Endothelial cell of umbilical vein (primary cell): Measurements from ENCODE around the gene UNC119B. TPM values are rescaled to one million over a fixed set of nuclear protein-coding genes. Genes with fewer than 3 reads are reported as not detected.

Experiments used
- BruUV-seq: library from RNA; stranded (reverse); fragments of 400-500 nt; replicated peaks from 2 replicates; lab custom pipeline; 2021; lab: Mats Ljungman, UMichigan
- CTCF ChIA-PET: fragments of 300-600, 350-600 bp; sonication (Branson Sonifier 250); formaldehyde crosslinking; loops from one replicate; lab custom pipeline; 2021; ENCODE audit warnings: antibody characterized with exemption, inconsistent platforms; lab: Charles Lee
- POLR2A ChIA-PET: fragments of 300-600, 350-600 bp; sonication (Branson Sonifier 250); formaldehyde crosslinking; loops from one replicate; lab custom pipeline; 2021; ENCODE audit warnings: antibody characterized with exemption, inconsistent platforms; lab: Charles Lee
- DNase-seq: peaks from one replicate; pipeline ENCODE4 v3.0.0-alpha.2; 2011; ENCODE audit warnings: low read depth, low spot score
- FAIRE-seq: peaks from 2 replicates; lab custom pipeline; 2011; peaks lifted over from hg19 to GRCh38; lab: Jason Lieb, UNC
- H2AFZ ChIP-seq: 2 replicates; pipeline ENCODE4 v1.6.0; 2012; ENCODE audit warnings: low read depth, low read length, control low read depth, inconsistent platforms
- H3K27ac ChIP-seq: 2 replicates; pipeline ENCODE4 v1.5.1; 2011; ENCODE audit warnings: low read depth, mild to moderate bottlenecking, control low read depth, low read length, moderate library complexity; ENCODE audit not compliant: insufficient read depth
- H3K27me3 ChIP-seq, 2 experiments: 2 replicates each; pipeline versions ENCODE4 v1.6.0 to v1.6.1; 2011; ENCODE audit warnings: low read length in 2 of 2, mixed read lengths in 1 of 2; ENCODE audit not compliant: control insufficient read depth in 2 of 2, insufficient read depth in 2 of 2
- H3K36me3 ChIP-seq, 2 experiments: 2 replicates in 1 of 2; 3 replicates in 1 of 2; pipeline ENCODE4 v1.5.1; 2011; ENCODE audit warnings: low read length in 2 of 2, mild to moderate bottlenecking in 1 of 2, moderate library complexity in 1 of 2; ENCODE audit not compliant: control insufficient read depth in 2 of 2, insufficient read depth in 2 of 2; ENCODE audit errors: extremely low read depth in 1 of 2
- H3K4me1 ChIP-seq: 3 replicates; pipeline ENCODE4 v1.5.1; 2011; ENCODE audit warnings: mild to moderate bottlenecking, low read length; ENCODE audit not compliant: control insufficient read depth, insufficient read depth; ENCODE audit errors: extremely low read depth
- H3K4me2 ChIP-seq: 2 replicates; pipeline ENCODE4 v1.6.1; 2011; ENCODE audit warnings: low read length, control low read depth, mixed read lengths; ENCODE audit not compliant: insufficient read depth
- H3K4me3 ChIP-seq, 3 experiments: fragments of 200-600 bp in 1 of 3; sonication (generic), shearing (Covaris generic) in 1 of 3; replicated peaks in 1 of 3; 2 replicates each; pipeline ENCODE4 v1.5.1; 2011 to 2016; ENCODE audit warnings: control low read depth in 3 of 3, low read length in 3 of 3, mild to moderate bottlenecking in 2 of 3, inconsistent platforms in 1 of 3, low read depth in 1 of 3, moderate library complexity in 1 of 3; ENCODE audit not compliant: insufficient read depth in 1 of 3
- H3K79me2 ChIP-seq: 2 replicates; pipeline ENCODE4 v1.6.0; 2012; ENCODE audit warnings: low read length, inconsistent platforms; ENCODE audit not compliant: control insufficient read depth, insufficient read depth
- H3K9ac ChIP-seq: replicated peaks from 2 replicates; pipeline ENCODE3; 2011; ENCODE audit warnings: low read length, control low read depth; ENCODE audit not compliant: insufficient read depth; ENCODE audit errors: extremely low read depth
- H3K9me1 ChIP-seq: replicated peaks from 3 replicates; pipeline ENCODE4 v1.6.0; 2011; ENCODE audit warnings: mild to moderate bottlenecking, low read length; ENCODE audit not compliant: control insufficient read depth, insufficient read depth; ENCODE audit errors: extremely low read depth
- H3K9me3 ChIP-seq: replicated peaks from 2 replicates; pipeline ENCODE4 v1.5.1; 2012; ENCODE audit warnings: low read length, inconsistent platforms; ENCODE audit not compliant: control insufficient read depth, insufficient read depth
- H4K20me1 ChIP-seq: replicated peaks from 2 replicates; pipeline ENCODE3; 2011; ENCODE audit warnings: mild to moderate bottlenecking, low read length; ENCODE audit not compliant: control insufficient read depth, insufficient read depth; ENCODE audit errors: extremely low read depth
- EZH2 ChIP-seq: IDR thresholded peaks from 2 replicates; pipeline ENCODE4 v1.6.1; 2012; ENCODE audit warnings: borderline replicate concordance, low read depth, mild to moderate bottlenecking, moderate library complexity, low read length, inconsistent platforms; ENCODE audit not compliant: severe bottlenecking
- FOS ChIP-seq: IDR thresholded peaks from 2 replicates; pipeline ENCODE4 v1.6.1; 2011; ENCODE audit warnings: mild to moderate bottlenecking, low read length, moderate library complexity, borderline replicate concordance; ENCODE audit not compliant: insufficient read depth
- GATA2 ChIP-seq: IDR thresholded peaks from 2 replicates; pipeline ENCODE4 v1.7.0; 2011; ENCODE audit warnings: low read depth, mild to moderate bottlenecking, moderate library complexity, mixed read lengths, low read length; ENCODE audit not compliant: insufficient read length, insufficient read depth
- JUN ChIP-seq: IDR thresholded peaks from 2 replicates; pipeline ENCODE4 v1.6.1; 2011; ENCODE audit warnings: borderline replicate concordance, low read depth; ENCODE audit not compliant: insufficient read length, insufficient read depth
- MYC ChIP-seq: IDR thresholded peaks from one replicate; pipeline ENCODE4 v1.6.1; 2011; ENCODE audit warnings: mild to moderate bottlenecking, low read depth, low read length
- POLR2A ChIP-seq: IDR thresholded peaks from 2 replicates; pipeline ENCODE4 v1.6.1; 2012; ENCODE audit warnings: low read depth, mild to moderate bottlenecking, control low read depth, low read length
- POLR2AphosphoS5 ChIP-seq: IDR thresholded peaks from 2 replicates; pipeline ENCODE4 v1.6.1; 2012; ENCODE audit warnings: low read depth, mild to moderate bottlenecking, control low read depth, low read length, moderate library complexity; ENCODE audit not compliant: insufficient read depth
- dilution Hi-C: fragments of 300-500 bp; cut with MboI; formaldehyde crosslinking; loops from one replicate; pipeline ENCODE4 v1.15.0; 2019; ENCODE audit warnings: low sequenced_read_pairs; ENCODE audit not compliant: extremely low pct_ligation_motif_present
- intact Hi-C: fragments of 100-400 bp; cut with micrococcal nuclease; formaldehyde crosslinking; loops from one replicate; pipeline ENCODE4 v1.10.0; 2022
- polyA plus RNA-seq, 4 experiments: library from polyadenylated mRNA; depleted of rRNA in 3 of 4; stranded (reverse) in 3 of 4; unstranded in 1 of 4; fragments of >200 nt; gene quantifications; 2 replicates each; pipeline versions ENCODE4 v1.2.1 to v1.2.3, GENCODE V29; 2011 to 2012; ENCODE audit warnings: missing spikeins in 1 of 4
- total RNA-seq: library from RNA; stranded (reverse); gene quantifications from 2 replicates; pipeline ENCODE4 v1.2.3, GENCODE V29; 2021
- TF ChIP-seq, protein P1 (sequence below), 2 donors: IDR thresholded peaks; 1 replicate in 1 of 2; 2 replicates in 1 of 2; pipeline ENCODE4 v1.5.1; 2011; ENCODE audit warnings: low read length in 2 of 2, mild to moderate bottlenecking in 2 of 2, moderate library complexity in 2 of 2, control low read depth in 1 of 2, inconsistent platforms in 1 of 2, low read depth in 1 of 2; ENCODE audit not compliant: insufficient read depth in 1 of 2; ENCODE audit errors: extremely low read depth in 1 of 2
- TF ChIP-seq, protein P2 (sequence below): IDR thresholded peaks from 2 replicates; pipeline ENCODE4 v1.6.1; 2011; ENCODE audit not compliant: insufficient read depth, insufficient read length

UNC119B gene
- total and polyA plus RNA-seq, 2 donors (not counting 3 experiments of a cell fraction or from before 2014, with no cell fraction given) = 23.1 to 33.7 TPM

DNA sequence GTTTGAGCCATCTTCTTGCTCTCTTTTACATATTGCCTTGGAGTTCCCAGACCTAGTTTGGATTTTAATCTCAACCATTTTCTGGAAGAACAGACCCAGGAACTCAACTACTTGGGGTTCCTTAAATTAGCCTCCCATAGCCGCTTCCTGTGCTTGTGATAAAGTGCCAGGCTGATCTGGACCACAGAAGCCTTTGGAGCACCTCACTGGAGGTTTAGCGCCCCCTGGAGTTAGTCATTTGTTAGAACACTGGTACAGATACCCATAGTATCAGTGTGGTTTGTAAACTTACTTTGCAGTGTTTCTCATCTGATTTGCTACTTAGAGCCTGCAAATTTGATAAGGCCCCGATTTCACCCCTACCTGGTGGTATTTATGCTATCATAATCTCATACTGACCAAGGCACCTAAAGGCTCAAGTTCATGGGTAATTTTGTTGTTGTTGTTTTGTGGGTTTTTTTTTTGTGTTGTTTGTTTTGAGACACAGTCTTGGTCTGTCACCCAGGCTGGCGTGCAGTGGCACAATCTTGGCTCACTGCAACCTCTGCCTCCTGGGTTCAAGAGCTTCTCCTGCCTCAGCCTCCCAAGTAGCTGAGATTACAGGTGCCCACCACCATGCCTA is 3.7 kb downstream of the UNC119B start:
- Histone ChIP-seq H3K4me2 (no peak overlapping the region), H3K27me3 (no peaks in the 10 kb centered on the region), H3K9me1 (no peaks in the 10 kb centered on the region), H3K4me3 (no peak overlapping the region), H2AFZ (no peak overlapping the region), H3K9ac (no peak overlapping the region), H3K9me3 (no peaks in the 10 kb centered on the region), H3K79me2 (peaks cover 18% of the 10 kb centered on the region), H3K36me3 (peaks cover 17 to 24% of the 10 kb centered on the region in 2 experiments), H3K4me1 (peaks cover 13% of the 10 kb centered on the region), H4K20me1 (no peaks in the 10 kb centered on the region), H3K27ac (no peak overlapping the region)
- POLR2A ChIA-PET = no interaction called here
- dilution Hi-C loops = no loop called here
- intact Hi-C loops = loop anchor here (1.0 kb wide), 2 partner anchors 67 to 131 kb away; no protein-coding TSS in a partner anchor
- TF ChIP-seq JUN (no peak), POLR2A (peak; percentile 21)
- TF ChIP-seq, protein P1, sequence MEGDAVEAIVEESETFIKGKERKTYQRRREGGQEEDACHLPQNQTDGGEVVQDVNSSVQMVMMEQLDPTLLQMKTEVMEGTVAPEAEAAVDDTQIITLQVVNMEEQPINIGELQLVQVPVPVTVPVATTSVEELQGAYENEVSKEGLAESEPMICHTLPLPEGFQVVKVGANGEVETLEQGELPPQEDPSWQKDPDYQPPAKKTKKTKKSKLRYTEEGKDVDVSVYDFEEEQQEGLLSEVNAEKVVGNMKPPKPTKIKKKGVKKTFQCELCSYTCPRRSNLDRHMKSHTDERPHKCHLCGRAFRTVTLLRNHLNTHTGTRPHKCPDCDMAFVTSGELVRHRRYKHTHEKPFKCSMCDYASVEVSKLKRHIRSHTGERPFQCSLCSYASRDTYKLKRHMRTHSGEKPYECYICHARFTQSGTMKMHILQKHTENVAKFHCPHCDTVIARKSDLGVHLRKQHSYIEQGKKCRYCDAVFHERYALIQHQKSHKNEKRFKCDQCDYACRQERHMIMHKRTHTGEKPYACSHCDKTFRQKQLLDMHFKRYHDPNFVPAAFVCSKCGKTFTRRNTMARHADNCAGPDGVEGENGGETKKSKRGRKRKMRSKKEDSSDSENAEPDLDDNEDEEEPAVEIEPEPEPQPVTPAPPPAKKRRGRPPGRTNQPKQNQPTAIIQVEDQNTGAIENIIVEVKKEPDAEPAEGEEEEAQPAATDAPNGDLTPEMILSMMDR (IDR thresholded peaks at IDR 0.05; ENCODE audit: extremely low read depth in 1 of 2, insufficient read depth in 1 of 2, low read depth in 1 of 2, low read length in 2 of 2) = peak; percentile 73 to 76
- no TSS peak for BruUV-seq
- DNase-seq (peak; percentile 67), FAIRE-seq (peak; percentile 89)
- CTCF ChIA-PET = interaction anchor here (1.0 to 2.5 kb wide), 4 partner anchors 65 to 258 kb away, joined by 5 to 13 read pairs (median 9); partner anchors contain the start of gene POP5

DNA sequence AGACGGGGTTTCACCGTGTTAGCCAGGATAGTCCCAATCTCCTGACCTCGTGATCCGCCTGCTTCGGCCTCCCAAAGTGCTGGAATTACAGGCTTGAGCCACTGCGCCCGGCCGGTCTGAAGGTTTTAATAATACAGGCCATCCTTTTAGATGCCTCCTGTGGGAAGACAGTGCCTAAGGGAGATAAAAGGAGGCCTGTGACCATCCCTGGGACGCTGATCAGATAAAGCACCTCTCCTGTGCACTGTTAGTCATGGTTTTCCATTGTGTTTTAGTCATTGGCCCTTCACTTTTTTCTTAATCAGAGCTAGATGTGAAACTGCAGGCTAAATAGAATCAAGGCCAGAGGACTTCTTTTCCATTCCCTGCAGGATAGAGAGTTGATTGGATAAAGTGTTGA is 7.8 kb downstream of the UNC119B start:
- TF ChIP-seq, protein P2, sequence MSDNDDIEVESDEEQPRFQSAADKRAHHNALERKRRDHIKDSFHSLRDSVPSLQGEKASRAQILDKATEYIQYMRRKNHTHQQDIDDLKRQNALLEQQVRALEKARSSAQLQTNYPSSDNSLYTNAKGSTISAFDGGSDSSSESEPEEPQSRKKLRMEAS = no peak
- TF ChIP-seq EZH2 (no peak), POLR2AphosphoS5 (no peak), FOS (no peak), MYC (no peak), POLR2A (no peak), GATA2 (no peak), JUN (no peak)
- TF ChIP-seq, protein P1 (IDR thresholded peaks at IDR 0.05; ENCODE audit: extremely low read depth in 1 of 2, insufficient read depth in 1 of 2, low read depth in 1 of 2, low read length in 2 of 2) = no peak
- Histone ChIP-seq H3K27ac (no peak overlapping the region), H3K79me2 (peaks cover 2% of the 10 kb centered on the region), H3K9me1 (no peaks in the 10 kb centered on the region), H2AFZ (no peak overlapping the region), H3K4me3 (no peak overlapping the region), H3K4me1 (no peaks in the 10 kb centered on the region), H3K9ac (no peak overlapping the region), H3K9me3 (no peaks in the 10 kb centered on the region), H3K27me3 (no peaks in the 10 kb centered on the region), H4K20me1 (no peaks in the 10 kb centered on the region), H3K36me3 (peaks cover 29 to 50% of the 10 kb centered on the region in 2 experiments), H3K4me2 (no peak overlapping the region)
- DNase-seq = no peak
- CTCF ChIA-PET = no interaction called here
- no peak for FAIRE-seq
- no TSS peak for BruUV-seq
- intact Hi-C loops (no loop called here), dilution Hi-C loops (no loop called here)
- POLR2A ChIA-PET = no interaction called here
